CD4-positive, alpha-beta T cell treated with Interleukin-10 for 1 hour (primary cell): ENCODE data around the gene TP53TG3E.
"Not testable (repeated sequence)": the region's sequence is repeated elsewhere in the genome, so short reads cannot be mapped to it uniquely, and the experiment has no call there.

Experiments used
- DNase-seq: peaks from one replicate; pipeline ENCODE4 v3.0.0-alpha.2; 2020

The TP53TG3E gene

GRCh38 chr16:33304006-33304405 lies at the start of gene TP53TG3E:
Gene TP53TG3E (plus strand): TSS chr16:33304306. CDS start chr16:33304374, 68 bp downstream.
- not testable (repeated sequence) for DNase-seq

- not testable (repeated sequence) for DNase-seq
These were observed 32.3 kb downstream of the TP53TG3E start for GRCh38 chr16:33336226-33337012.

- DNase-seq = not testable (repeated sequence)
These were observed 33.8 kb downstream of the TP53TG3E start for GRCh38 chr16:33337627-33338542.

GRCh38 chr16:33338543-33338951 lies 34.4 kb downstream of the TP53TG3E start:
- not testable (repeated sequence) for DNase-seq

GRCh38 chr16:33339093-33340061 lies 35.3 kb downstream of the TP53TG3E start:
- DNase-seq = not testable (repeated sequence)
